GM12878 (cell line): ENCODE measurements around the gene GLB1L. TPM values are rescaled to one million over a fixed set of nuclear protein-coding genes. Genes with fewer than 3 reads are reported as not detected.

ENCODE experiments used
- ATAC-seq: fragments of 200-7000 bp; cut with Tn5 transposase; 3 replicates; pipeline ENCODE4 v1.9.1; 2020; ENCODE audit warnings: mild to moderate bottlenecking, moderate library complexity
- BruUV-seq: library from RNA; stranded (reverse); fragments of 400-500 nt; replicated peaks from 2 replicates; lab custom pipeline; 2021; lab: Mats Ljungman, UMichigan
- CTCF ChIA-PET: fragments of 300-600 bp; sonication (Branson Sonifier 250); formaldehyde crosslinking; extraction: SDS; loops from one replicate; lab custom pipeline; 2021; ENCODE audit warnings: inconsistent platforms; lab: Yijun Ruan, JAX
- POLR2A ChIA-PET: fragments of 350-600 bp; formaldehyde crosslinking; extraction: SDS; loops from one replicate; lab custom pipeline; 2021; ENCODE audit warnings: inconsistent platforms; lab: Charles Lee
- RAD21 ChIA-PET: fragments of 300-600 bp; sonication (Branson Sonifier 250); formaldehyde crosslinking; loops from one replicate; lab custom pipeline; 2023; ENCODE audit warnings: antibody characterized with exemption; ENCODE audit not compliant: unreplicated experiment; lab: Charles Lee
- SMC1A ChIA-PET: fragments of 300-600 bp; sonication (Branson Sonifier 250); formaldehyde crosslinking; loops from one replicate; lab custom pipeline; 2023; ENCODE audit not compliant: unreplicated experiment, uncharacterized antibody; lab: Charles Lee
- DNase-seq: peaks from one replicate; pipeline ENCODE4 v3.0.0-alpha.2; 2011; ENCODE audit warnings: low read depth, low spot score
- FAIRE-seq: peaks from 3 replicates; lab custom pipeline; 2011; peaks lifted over from hg19 to GRCh38; lab: Jason Lieb, UNC
- H2AFZ ChIP-seq: 2 replicates; pipeline ENCODE4 v1.6.0; 2011; ENCODE audit warnings: low read depth, low read length, control low read depth; ENCODE audit not compliant: control insufficient read depth
- H3K27ac ChIP-seq: 2 replicates; pipeline ENCODE4 v1.5.1; 2011; ENCODE audit warnings: control low read depth; ENCODE audit not compliant: control insufficient read depth, insufficient read depth
- H3K27me3 ChIP-seq, 2 experiments: replicated peaks in 1 of 2; 2 replicates each; pipeline versions ENCODE4 v1.6.0 to v1.6.1; 2011; ENCODE audit warnings: low read length in 1 of 2; ENCODE audit not compliant: control insufficient read depth in 2 of 2, insufficient read depth in 2 of 2
- H3K36me3 ChIP-seq, 2 experiments: 2 replicates each; pipeline ENCODE4 v1.5.1; 2011; ENCODE audit warnings: low read length in 1 of 2; ENCODE audit not compliant: control insufficient read depth in 2 of 2, insufficient read depth in 2 of 2
- H3K4me1 ChIP-seq: 2 replicates; pipeline ENCODE4 v1.6.1; 2011; ENCODE audit warnings: mild to moderate bottlenecking, low read length, moderate library complexity, mixed read lengths; ENCODE audit not compliant: control insufficient read depth, insufficient read depth
- H3K4me2 ChIP-seq: 2 replicates; pipeline ENCODE4 v1.6.0; 2011; ENCODE audit warnings: control low read depth; ENCODE audit not compliant: control insufficient read depth, insufficient read depth
- H3K4me3 ChIP-seq: fragments of 200-600 bp; sonication (generic); 2 replicates; pipeline ENCODE4 v1.5.1; 2016
- H3K79me2 ChIP-seq: 2 replicates; pipeline ENCODE4 v1.6.0; 2011; ENCODE audit warnings: low read length; ENCODE audit not compliant: control insufficient read depth, insufficient read depth
- H3K9ac ChIP-seq: 2 replicates; pipeline ENCODE4 v1.8.0; 2011; ENCODE audit warnings: low read length, control low read depth, mixed read lengths; ENCODE audit not compliant: control insufficient read depth, insufficient read depth
- H3K9me3 ChIP-seq: replicated peaks from 3 replicates; pipeline ENCODE4 v1.5.1; 2011; ENCODE audit warnings: mild to moderate bottlenecking, low read length; ENCODE audit not compliant: control insufficient read depth, insufficient read depth
- H4K20me1 ChIP-seq: 2 replicates; pipeline ENCODE4 v1.6.0; 2011; ENCODE audit not compliant: control insufficient read depth, insufficient read depth
- HDAC2 ChIP-seq: fragments of 200-600 bp; sonication (generic); IDR thresholded peaks from 2 replicates; pipeline ENCODE4 v1.6.1; 2017
- HDGF ChIP-seq: fragments of 450-650 bp; IDR thresholded peaks from 2 replicates; pipeline ENCODE4 v1.6.1; 2016; ENCODE audit warnings: antibody characterized with exemption
- LARP7 ChIP-seq: fragments of 450-650 bp; IDR thresholded peaks from 2 replicates; pipeline ENCODE4 v1.6.1; 2017; ENCODE audit warnings: mild to moderate bottlenecking
- WGBS: methylation state at CpG from one replicate; pipeline ENCODE4 v1.1.6; 2016; ENCODE audit warnings: low lambda C conversion rate; ENCODE audit not compliant: insufficient replicate concordance, insufficient coverage; ENCODE audit errors: missing lambda C conversion rate; 5-methylcytosine and 5-hydroxymethylcytosine counted together
- in situ Hi-C: fragments of 300-500 bp; cut with MboI; formaldehyde crosslinking; loops from 9 replicates; pipeline ENCODE4 v1.14.3; 2018; ENCODE audit warnings: mixed read lengths
- intact Hi-C: fragments of 100-400 bp; cut with micrococcal nuclease; formaldehyde crosslinking; loops from one replicate; pipeline ENCODE4 v1.14.2; 2022; ENCODE audit not compliant: unreplicated experiment
- polyA plus RNA-seq, 11 experiments: library from polyadenylated mRNA; depleted of rRNA in 4 of 11; unstranded in 6 of 11; stranded (reverse) in 5 of 11; fragments of >200 nt; fragmentation: Nextera tagmentation in 4 of 11; fragmentation: Illumina TruSeq in 1 of 11; extraction: Ambion mirVana in 4 of 11; extraction: Trizol in 1 of 11; gene quantifications; 1 replicate in 1 of 11; 2 replicates in 10 of 11; pipeline versions ENCODE4 v1.2.1 to v1.2.3, GENCODE V29; 2011 to 2016; ENCODE audit warnings: inconsistent platforms in 2 of 11, missing spikeins in 2 of 11, low read depth in 1 of 11
- total RNA-seq, 4 experiments: library from RNA; depleted of rRNA in 3 of 4; stranded (reverse); fragments of >200 nt in 3 of 4; fragmentation: Illumina TruSeq in 1 of 4; extraction: Trizol in 1 of 4; gene quantifications; 2 replicates each; pipeline versions ENCODE4 v1.2.1 to v1.2.3, GENCODE V29; 2013 to 2021
- TF ChIP-seq, protein P1 (sequence below): IDR thresholded peaks from 2 replicates; pipeline ENCODE4 v1.6.1; 2012; ENCODE audit warnings: low read length, inconsistent platforms
- TF ChIP-seq, protein P2 (sequence below): IDR thresholded peaks from 2 replicates; pipeline ENCODE4 v1.6.1; 2012; ENCODE audit warnings: mild to moderate bottlenecking, low read depth, low read length

Gene GLB1L
- total and polyA plus RNA-seq, 10 of the 15 experiments (the other 5 are each of a cell fraction or from before 2014, with no cell fraction given) = 0.29 to 4.6 (median 2.7) TPM

DNA sequence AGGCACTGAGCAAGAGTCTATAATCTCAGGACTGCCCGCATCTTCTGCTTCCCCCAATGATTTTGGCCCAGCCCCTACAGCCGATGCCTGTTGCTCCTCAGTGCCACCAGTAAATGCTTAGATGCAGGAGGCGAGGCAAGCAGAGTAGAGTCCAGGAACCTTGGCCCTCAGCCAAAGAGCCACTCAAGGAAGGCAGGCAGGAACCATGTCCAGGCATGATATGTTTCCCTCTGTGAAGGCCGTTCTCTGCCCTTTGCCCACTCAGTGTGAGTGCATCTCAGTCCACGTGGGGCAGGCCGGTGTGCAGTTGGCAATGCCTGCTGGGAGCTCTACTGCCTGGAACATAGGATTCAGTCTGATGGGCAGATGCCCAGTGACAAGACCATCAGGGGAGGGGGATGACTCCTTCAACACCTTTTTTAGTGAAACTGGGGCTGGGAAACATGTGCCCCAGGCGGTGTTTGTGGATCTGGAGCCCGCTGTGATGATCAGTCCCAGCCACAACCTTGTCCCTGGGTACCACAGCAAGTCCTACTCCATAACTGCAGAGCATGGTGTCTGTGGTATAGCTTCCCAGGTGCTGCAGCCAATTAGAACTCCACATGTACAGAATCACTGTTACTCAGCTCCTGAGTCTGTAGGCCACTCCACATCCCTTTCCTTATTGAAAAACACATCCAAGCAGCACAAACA lies 24.3 kb upstream of the GLB1L start:
- H3K4me2 ChIP-seq = no peak overlapping the region

DNA sequence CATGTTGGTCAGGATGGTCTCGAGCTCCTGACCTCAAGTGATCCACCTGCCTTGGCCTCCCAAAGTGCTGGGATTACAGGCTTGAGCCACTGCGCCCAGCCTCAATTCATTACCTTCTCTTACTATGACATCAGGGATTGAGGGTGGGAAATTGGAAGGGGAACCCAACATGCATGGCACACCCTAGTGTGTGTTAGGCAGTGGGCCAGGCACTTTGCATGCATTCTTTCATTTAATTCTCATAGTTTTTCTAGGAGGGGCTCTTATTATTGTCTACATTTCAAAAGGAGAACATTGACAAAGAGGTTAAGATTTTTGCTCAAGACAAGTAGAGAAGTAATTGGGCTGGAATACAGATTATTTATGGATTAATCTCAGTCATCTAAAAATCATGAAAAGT lies 23.1 kb upstream of the GLB1L start:
- BruUV-seq = no TSS peak
- POLR2A ChIA-PET = interaction anchor here (0.8 kb wide), 1 partner anchor 23 kb away, joined by 3 read pairs; the partner anchor contains the start of genes GLB1L and STK16

More for the DNA sequence above, 24.3 kb upstream of the GLB1L start:
- BruUV-seq = no TSS peak
- FAIRE-seq (no peak), ATAC-seq (no peak), DNase-seq (no peak)
- Histone ChIP-seq H3K27ac (no peak overlapping the region), H3K9ac (no peak overlapping the region), H3K79me2 (no peaks in the 10 kb centered on the region), H3K36me3 (no peaks in the 10 kb centered on the region), H2AFZ (no peak overlapping the region), H3K27me3 (no peaks in the 10 kb centered on the region), H3K4me3 (no peak overlapping the region), H4K20me1 (no peaks in the 10 kb centered on the region), H3K9me3 (no peaks in the 10 kb centered on the region), H3K4me1 (no peaks in the 10 kb centered on the region)
- POLR2A ChIA-PET = interaction anchor here (1.3 to 1.4 kb wide), 2 partner anchors 9 to 63 kb away, joined by 4 to 8 read pairs; partner anchors contain the start of gene ZFAND2B
- TF ChIP-seq, protein P1, sequence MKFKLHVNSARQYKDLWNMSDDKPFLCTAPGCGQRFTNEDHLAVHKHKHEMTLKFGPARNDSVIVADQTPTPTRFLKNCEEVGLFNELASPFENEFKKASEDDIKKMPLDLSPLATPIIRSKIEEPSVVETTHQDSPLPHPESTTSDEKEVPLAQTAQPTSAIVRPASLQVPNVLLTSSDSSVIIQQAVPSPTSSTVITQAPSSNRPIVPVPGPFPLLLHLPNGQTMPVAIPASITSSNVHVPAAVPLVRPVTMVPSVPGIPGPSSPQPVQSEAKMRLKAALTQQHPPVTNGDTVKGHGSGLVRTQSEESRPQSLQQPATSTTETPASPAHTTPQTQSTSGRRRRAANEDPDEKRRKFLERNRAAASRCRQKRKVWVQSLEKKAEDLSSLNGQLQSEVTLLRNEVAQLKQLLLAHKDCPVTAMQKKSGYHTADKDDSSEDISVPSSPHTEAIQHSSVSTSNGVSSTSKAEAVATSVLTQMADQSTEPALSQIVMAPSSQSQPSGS = no peak
- SMC1A ChIA-PET = interaction anchor here (1.0 to 1.8 kb wide), 2 partner anchors 24 to 26 kb away, joined by 4 to 6 read pairs; partner anchors contain the start of genes GLB1L and STK16
- in situ Hi-C loops (no loop called here), intact Hi-C loops (no loop called here)
- WGBS = 51% methylated on average over 8 of the region's 8 CpGs
- CTCF ChIA-PET = interaction anchor here (1.1 to 1.6 kb wide), 3 partner anchors 8 to 26 kb away, joined by 3 to 4 read pairs (median 4); no protein-coding TSS in a partner anchor
- RAD21 ChIA-PET = interaction anchor here (1.1 kb wide), 1 partner anchor 14 kb away, joined by 3 read pairs; no protein-coding TSS in a partner anchor

More for the DNA sequence above, 23.1 kb upstream of the GLB1L start:
- Histone ChIP-seq H4K20me1 (no peaks in the 10 kb centered on the region), H3K4me1 (no peaks in the 10 kb centered on the region), H3K79me2 (no peaks in the 10 kb centered on the region), H2AFZ (no peak overlapping the region)
- no peak for ATAC-seq
- RAD21 ChIA-PET = no interaction called here
- TF ChIP-seq LARP7 = no peak
- TF ChIP-seq, protein P2, sequence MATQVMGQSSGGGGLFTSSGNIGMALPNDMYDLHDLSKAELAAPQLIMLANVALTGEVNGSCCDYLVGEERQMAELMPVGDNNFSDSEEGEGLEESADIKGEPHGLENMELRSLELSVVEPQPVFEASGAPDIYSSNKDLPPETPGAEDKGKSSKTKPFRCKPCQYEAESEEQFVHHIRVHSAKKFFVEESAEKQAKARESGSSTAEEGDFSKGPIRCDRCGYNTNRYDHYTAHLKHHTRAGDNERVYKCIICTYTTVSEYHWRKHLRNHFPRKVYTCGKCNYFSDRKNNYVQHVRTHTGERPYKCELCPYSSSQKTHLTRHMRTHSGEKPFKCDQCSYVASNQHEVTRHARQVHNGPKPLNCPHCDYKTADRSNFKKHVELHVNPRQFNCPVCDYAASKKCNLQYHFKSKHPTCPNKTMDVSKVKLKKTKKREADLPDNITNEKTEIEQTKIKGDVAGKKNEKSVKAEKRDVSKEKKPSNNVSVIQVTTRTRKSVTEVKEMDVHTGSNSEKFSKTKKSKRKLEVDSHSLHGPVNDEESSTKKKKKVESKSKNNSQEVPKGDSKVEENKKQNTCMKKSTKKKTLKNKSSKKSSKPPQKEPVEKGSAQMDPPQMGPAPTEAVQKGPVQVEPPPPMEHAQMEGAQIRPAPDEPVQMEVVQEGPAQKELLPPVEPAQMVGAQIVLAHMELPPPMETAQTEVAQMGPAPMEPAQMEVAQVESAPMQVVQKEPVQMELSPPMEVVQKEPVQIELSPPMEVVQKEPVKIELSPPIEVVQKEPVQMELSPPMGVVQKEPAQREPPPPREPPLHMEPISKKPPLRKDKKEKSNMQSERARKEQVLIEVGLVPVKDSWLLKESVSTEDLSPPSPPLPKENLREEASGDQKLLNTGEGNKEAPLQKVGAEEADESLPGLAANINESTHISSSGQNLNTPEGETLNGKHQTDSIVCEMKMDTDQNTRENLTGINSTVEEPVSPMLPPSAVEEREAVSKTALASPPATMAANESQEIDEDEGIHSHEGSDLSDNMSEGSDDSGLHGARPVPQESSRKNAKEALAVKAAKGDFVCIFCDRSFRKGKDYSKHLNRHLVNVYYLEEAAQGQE = no peak
- no peak for TF ChIP-seq HDGF
- TF ChIP-seq HDAC2 = no peak
- TF ChIP-seq, all 136 proteins: peak for 0
- FAIRE-seq (no peak), DNase-seq (no peak)
- no peak overlapping the region for H3K4me3 ChIP-seq
- H3K4me2 ChIP-seq = no peak overlapping the region
- ChIA-PET SMC1A (interaction anchor here (1.8 kb wide), 1 partner anchor 23 kb away, joined by 6 read pairs; the partner anchor contains the start of genes GLB1L and STK16), CTCF (no interaction called here)
- WGBS = 35% methylated on average over 2 of the region's 2 CpGs
- H3K9ac ChIP-seq = no peak overlapping the region
- H3K36me3 ChIP-seq = no peaks in the 10 kb centered on the region
- intact Hi-C loops = no loop called here
- in situ Hi-C loops = no loop called here
- H3K9me3 ChIP-seq = no peaks in the 10 kb centered on the region
- H3K27ac ChIP-seq = no peak overlapping the region
- no peaks in the 10 kb centered on the region for H3K27me3 ChIP-seq
